Activated T-cell treated with anti-CD3 and anti-CD28 coated beads, Interleukin-2, amount 50 U/mL, for 4 hours (primary cell): ENCODE data around the gene HNRNPF. TPM values are rescaled to one million over a fixed set of nuclear protein-coding genes. Genes with fewer than 3 reads are reported as not detected.
"Not testable (repeated sequence)": the region's sequence is repeated elsewhere in the genome, so short reads cannot be mapped to it uniquely, and the experiment has no call there.

Experiments
- ATAC-seq, 2 donors: fragments of 200-7000 bp; cut with Tn5 transposase; one replicate each; pipeline ENCODE4 v1.10.0; 2021
- DNase-seq: peaks from one replicate; pipeline ENCODE4 v3.0.0-alpha.2; 2020
- H3K27me3 Mint-ChIP-seq: one replicate; pipeline ENCODE4 v1.8.0; 2021; ENCODE audit warnings: low read depth, mixed read lengths
- H3K36me3 Mint-ChIP-seq: one replicate; pipeline ENCODE4 v1.8.0; 2022; ENCODE audit warnings: mixed read lengths; ENCODE audit not compliant: insufficient read depth
- H3K4me1 Mint-ChIP-seq: one replicate; pipeline ENCODE4 v1.8.0; 2021; ENCODE audit warnings: low read depth, mixed read lengths
- H3K4me3 Mint-ChIP-seq: one replicate; pipeline ENCODE4 v1.8.0; 2021; ENCODE audit warnings: mild to moderate bottlenecking, moderate library complexity, mixed read lengths
- H3K9me3 Mint-ChIP-seq: one replicate; pipeline ENCODE4 v1.8.0; 2021; ENCODE audit warnings: mixed read lengths
- total RNA-seq, 3 donors: library from RNA; stranded (reverse); gene quantifications; one replicate each; pipeline ENCODE4 v1.2.1, GENCODE V29; 2021

Gene HNRNPF
- total RNA-seq, 3 donors from 2014 or later: 531 to 572 (median 556) TPM

- no peaks in the 10 kb centered on the region for H3K36me3 Mint-ChIP-seq
- no peak overlapping the region for H3K4me3 Mint-ChIP-seq
- H3K4me1 Mint-ChIP-seq: peaks cover 12% of the 10 kb centered on the region
- peaks cover 3% of the 10 kb centered on the region for H3K27me3 Mint-ChIP-seq
- ATAC-seq: no peak
- H3K9me3 Mint-ChIP-seq: no peaks in the 10 kb centered on the region
- DNase-seq: no peak
These were observed 64.9 kb downstream of the HNRNPF start for GRCh38 chr10:43344051-43344450.

GRCh38 chr10:43343126-43343525 lies 65.9 kb downstream of the HNRNPF start:
- no peak for ATAC-seq
- no peak overlapping the region for H3K4me3 Mint-ChIP-seq
- no peak for DNase-seq
- no peaks in the 10 kb centered on the region for H3K9me3 Mint-ChIP-seq
- H3K36me3 Mint-ChIP-seq: no peaks in the 10 kb centered on the region
- H3K27me3 Mint-ChIP-seq: no peaks in the 10 kb centered on the region
- peaks cover 6% of the 10 kb centered on the region for H3K4me1 Mint-ChIP-seq

GRCh38 chr10:43342279-43343125 lies 66.5 kb downstream of the HNRNPF start:
- ATAC-seq: no peak
- Mint-ChIP-seq H3K9me3 (no peaks in the 10 kb centered on the region), H3K4me3 (no peak overlapping the region)

GRCh38 chr10:43341450-43341849 lies 67.5 kb downstream of the HNRNPF start:
- no peak for ATAC-seq
- Mint-ChIP-seq H3K9me3 (no peaks in the 10 kb centered on the region), H3K36me3 (no peaks in the 10 kb centered on the region), H3K4me3 (no peak overlapping the region), H3K27me3 (no peaks in the 10 kb centered on the region), H3K4me1 (peaks cover 2% of the 10 kb centered on the region)
- DNase-seq: no peak

More at GRCh38 chr10:43342279-43343125, 66.5 kb downstream of the HNRNPF start:
- DNase-seq: no peak
- peaks cover 2% of the 10 kb centered on the region for H3K4me1 Mint-ChIP-seq
- no peaks in the 10 kb centered on the region for H3K27me3 Mint-ChIP-seq
- H3K36me3 Mint-ChIP-seq: no peaks in the 10 kb centered on the region

GRCh38 chr10:43340619-43341018 lies 68.4 kb downstream of the HNRNPF start:
- Mint-ChIP-seq H3K27me3 (no peaks in the 10 kb centered on the region), H3K4me3 (no peak overlapping the region), H3K36me3 (no peaks in the 10 kb centered on the region), H3K9me3 (no peaks in the 10 kb centered on the region), H3K4me1 (peaks cover 2% of the 10 kb centered on the region)
- no peak for DNase-seq
- no peak for ATAC-seq

- H3K4me1 Mint-ChIP-seq: peaks cover 2% of the 10 kb centered on the region
These were observed 68.9 kb downstream of the HNRNPF start for GRCh38 chr10:43340101-43340500.

GRCh38 chr10:43339136-43339535 lies 69.8 kb downstream of the HNRNPF start:
- ATAC-seq: no peak
- Mint-ChIP-seq H3K36me3 (no peaks in the 10 kb centered on the region), H3K4me1 (peaks cover under 1% of the 10 kb centered on the region), H3K4me3 (no peak overlapping the region), H3K27me3 (no peaks in the 10 kb centered on the region), H3K9me3 (no peaks in the 10 kb centered on the region)
- no peak for DNase-seq

More at GRCh38 chr10:43340101-43340500, 68.9 kb downstream of the HNRNPF start:
- DNase-seq (no peak), ATAC-seq (no peak)
- Mint-ChIP-seq H3K9me3 (no peaks in the 10 kb centered on the region), H3K27me3 (no peaks in the 10 kb centered on the region), H3K4me3 (no peak overlapping the region), H3K36me3 (no peaks in the 10 kb centered on the region)

GRCh38 chr10:43338117-43338516 lies 70.9 kb downstream of the HNRNPF start:
- H3K4me3 Mint-ChIP-seq: no peak overlapping the region
- H3K9me3 Mint-ChIP-seq: no peaks in the 10 kb centered on the region
- peaks cover 5% of the 10 kb centered on the region for H3K4me1 Mint-ChIP-seq
- no peak for ATAC-seq
- H3K27me3 Mint-ChIP-seq: no peaks in the 10 kb centered on the region
- H3K36me3 Mint-ChIP-seq: no peaks in the 10 kb centered on the region
- DNase-seq: no peak

- not testable (repeated sequence) for H3K4me3 Mint-ChIP-seq, H3K9me3 Mint-ChIP-seq, ATAC-seq, DNase-seq, H3K27me3 Mint-ChIP-seq, H3K36me3 Mint-ChIP-seq
- peaks cover 11% of the 10 kb centered on the region for H3K4me1 Mint-ChIP-seq
These were observed 71.5 kb downstream of the HNRNPF start for GRCh38 chr10:43337536-43337935.

GRCh38 chr10:43336641-43337318 lies 72.2 kb downstream of the HNRNPF start:
- ATAC-seq (no peak), DNase-seq (no peak)
- H3K9me3 Mint-ChIP-seq: no peaks in the 10 kb centered on the region
- H3K4me3 Mint-ChIP-seq: no peak overlapping the region
- H3K36me3 Mint-ChIP-seq: no peaks in the 10 kb centered on the region
- no peaks in the 10 kb centered on the region for H3K27me3 Mint-ChIP-seq
- peaks cover 18% of the 10 kb centered on the region for H3K4me1 Mint-ChIP-seq

- Mint-ChIP-seq H3K4me1 (peaks cover 21% of the 10 kb centered on the region), H3K4me3 (no peak overlapping the region), H3K36me3 (no peaks in the 10 kb centered on the region), H3K9me3 (no peaks in the 10 kb centered on the region), H3K27me3 (no peaks in the 10 kb centered on the region)
- DNase-seq: no peak
- ATAC-seq: no peak
These were observed 72.9 kb downstream of the HNRNPF start for GRCh38 chr10:43336061-43336460.

Other genes starting within 250 kb of the HNRNPF start
- gene RASGEF1A, start 142.1 kb downstream of the HNRNPF start, total RNA-seq: under 1 TPM; 0.29 to 0.60 (median 0.38) TPM
- gene FXYD4, start 37.5 kb downstream of the HNRNPF start, total RNA-seq: not detected
- 1 to 10 TPM; 1.3 to 3.8 (median 1.6) TPM for gene ZNF487, start 27.9 kb upstream of the HNRNPF start, total RNA-seq
- gene ZNF239, start 165.4 kb upstream of the HNRNPF start, total RNA-seq: 1 to 10 TPM; 6.7 to 8.9 (median 8.3) TPM
- gene ZNF485, start 197.3 kb upstream of the HNRNPF start, total RNA-seq: 10 to 100 TPM in 1 of 3 donors, 1 to 10 TPM in 2; 7.7 to 10.1 (median 8.0) TPM
- 10 to 100 TPM; 17.8 to 23.6 (median 22.4) TPM for gene ZNF32, start 239.7 kb upstream of the HNRNPF start, total RNA-seq